SW 1271 (cell line): ENCODE data around the gene FOXP4.

ENCODE experiments used
- DNase-seq, 2 experiments: peaks; one replicate each; lab custom pipeline; 2025; lab: John Stamatoyannopoulos, UW

Gene FOXP4

GRCh38 chr6:41546475-41546865, 289 bp downstream of the FOXP4 start:
- DNase-seq = peak in 1 of 2 experiments; percentile 47

- DNase-seq = peak in 1 of 2 experiments; percentile 37
Observed at GRCh38 chr6:41546866-41547798, 951 bp downstream of the FOXP4 start.

GRCh38 chr6:41547799-41548097, 1.6 kb downstream of the FOXP4 start:
- DNase-seq = no peak

- no peak for DNase-seq
Observed at GRCh38 chr6:41548098-41548840, 2.1 kb downstream of the FOXP4 start.

- no peak for DNase-seq
Observed at GRCh38 chr6:41548841-41549642, 2.9 kb downstream of the FOXP4 start.

GRCh38 chr6:41549673-41550072, 3.5 kb downstream of the FOXP4 start:
- DNase-seq = no peak

GRCh38 chr6:41551086-41551700, 5.0 kb downstream of the FOXP4 start:
- DNase-seq = no peak

- DNase-seq = no peak
Observed at GRCh38 chr6:41551857-41552256, 5.7 kb downstream of the FOXP4 start.

GRCh38 chr6:41552723-41553122, 6.5 kb downstream of the FOXP4 start:
- no peak for DNase-seq

- DNase-seq = no peak
Observed at GRCh38 chr6:41553405-41553999, 7.3 kb downstream of the FOXP4 start.

GRCh38 chr6:41555326-41556300, 9.4 kb downstream of the FOXP4 start:
- DNase-seq = no peak

- DNase-seq = no peak
Observed at GRCh38 chr6:41557335-41557734, 11.2 kb downstream of the FOXP4 start.

GRCh38 chr6:41558033-41558807, 12.0 kb downstream of the FOXP4 start:
- DNase-seq = no peak

- no peak for DNase-seq
Observed at GRCh38 chr6:41559655-41560427, 13.7 kb downstream of the FOXP4 start.

- no peak for DNase-seq
Observed at GRCh38 chr6:41560431-41561192, 14.4 kb downstream of the FOXP4 start.

- no peak for DNase-seq
Observed at GRCh38 chr6:41561416-41561815, 15.2 kb downstream of the FOXP4 start.

GRCh38 chr6:41561931-41562911, 16.0 kb downstream of the FOXP4 start:
- DNase-seq = no peak
